ENCODE data around the gene OR2L13.
"Not testable (repeated sequence)": the region's sequence is repeated elsewhere in the genome, so short reads cannot be mapped to it uniquely, and the experiment has no call there.

OR2L13 gene

GRCh38 chr1:248094884-248095283, at the start of gene OR2L13:
TSS of gene OR2L13 (plus strand) at chr1:248095184. CDS start at chr1:248099376, 4,192 bp downstream.
- DNase-seq, result no peak

- no peak for DNase-seq
Measured at GRCh38 chr1:248045209-248045608, 49.8 kb upstream of the OR2L13 start.

GRCh38 chr1:248046536-248046935, 48.4 kb upstream of the OR2L13 start, which contains the start of gene OR2L3:
TSS of gene OR2L3 (plus strand) at chr1:248046836. CDS start at chr1:248060682, 13,846 bp downstream.
- DNase-seq, result no peak

GRCh38 chr1:248047008-248047407, 48.0 kb upstream of the OR2L13 start:
- no peak for DNase-seq

- no peak for DNase-seq
Measured at GRCh38 chr1:248054671-248055070, 40.3 kb upstream of the OR2L13 start.

GRCh38 chr1:248055261-248055660, 39.7 kb upstream of the OR2L13 start:
- DNase-seq, result no peak

GRCh38 chr1:248065071-248065470, 29.9 kb upstream of the OR2L13 start:
- DNase-seq, result no peak

- no peak for DNase-seq
Measured at GRCh38 chr1:248065604-248066003, 29.4 kb upstream of the OR2L13 start.

GRCh38 chr1:248083864-248084263, 11.1 kb upstream of the OR2L13 start:
- not testable (repeated sequence) for DNase-seq

- DNase-seq, result no peak
Measured at GRCh38 chr1:248098529-248098928, 3.5 kb downstream of the OR2L13 start.

GRCh38 chr1:248102847-248103246, 7.9 kb downstream of the OR2L13 start:
- DNase-seq, result no peak

GRCh38 chr1:248111157-248111556, 16.2 kb downstream of the OR2L13 start:
- no peak for DNase-seq

- no peak for DNase-seq
Measured at GRCh38 chr1:248114890-248115289, 19.9 kb downstream of the OR2L13 start.

- DNase-seq, result no peak
Measured at GRCh38 chr1:248127653-248128052, 32.7 kb downstream of the OR2L13 start.

- DNase-seq, result no peak
Measured at GRCh38 chr1:248136811-248137210, 41.8 kb downstream of the OR2L13 start.

- no peak for DNase-seq
Measured at GRCh38 chr1:248140846-248141245, 45.9 kb downstream of the OR2L13 start.

GRCh38 chr1:248143311-248143710, 48.3 kb downstream of the OR2L13 start:
- DNase-seq, result no peak

GRCh38 chr1:248144513-248145198, 49.7 kb downstream of the OR2L13 start, which contains the start of gene OR2M5:
TSS of gene OR2M5 (plus strand) at chr1:248145148. CDS start at chr1:248145148, 0 bp downstream.
- DNase-seq, result no peak

Measured in NCI-H187 treated with DMSO at 0.1 percent for 48 hours (cell line).